Myometrial cell (primary cell): ENCODE data around the gene CYP2U1. TPM values are rescaled to one million over a fixed set of nuclear protein-coding genes. Genes with fewer than 3 reads are reported as not detected.

Experiments used
- total RNA-seq: library from RNA; depleted of rRNA; stranded (reverse); fragments of >200 nt; gene quantifications from 2 replicates; pipeline ENCODE4 v1.2.3, GENCODE V29; 2015

The CYP2U1 gene
- 4.6 and 6.4 TPM in 2 replicates for total RNA-seq

GRCh38 chr4:107930821-107931774, at the start of gene CYP2U1:
Gene CYP2U1, plus strand, starts transcription at chr4:107931549. Its CDS starts 95 bp downstream, at chr4:107931644.

GRCh38 chr4:107989537-107990386, 58.4 kb downstream of the CYP2U1 start, which contains the start of gene HADH:
Gene HADH, plus strand, starts transcription at chr4:107989889. Its CDS starts 44 bp downstream, at chr4:107989933.

Other genes starting within 250 kb of the CYP2U1 start
- 50.5 and 56.4 TPM in 2 replicates for gene PAPSS1, start 211.3 kb upstream of the CYP2U1 start, total RNA-seq
- gene SGMS2, start 106.6 kb upstream of the CYP2U1 start, total RNA-seq, result 39.8 and 100 TPM in 2 replicates
- gene HADH, start 58.3 kb downstream of the CYP2U1 start, total RNA-seq, result 22.8 and 23.0 TPM in 2 replicates
- 1.9 TPM in 1 of 2 replicates, not detected in the other for gene LEF1, start 237.4 kb downstream of the CYP2U1 start, total RNA-seq